ENCODE results near the gene GALNT2. TPM values are rescaled to one million over a fixed set of nuclear protein-coding genes. Genes with fewer than 3 reads are reported as not detected.

Gene GALNT2
- polyA plus RNA-seq, 2 of the 4 experiments (the other 2 are of a cell fraction) = 66.9 to 114 TPM

DNA sequence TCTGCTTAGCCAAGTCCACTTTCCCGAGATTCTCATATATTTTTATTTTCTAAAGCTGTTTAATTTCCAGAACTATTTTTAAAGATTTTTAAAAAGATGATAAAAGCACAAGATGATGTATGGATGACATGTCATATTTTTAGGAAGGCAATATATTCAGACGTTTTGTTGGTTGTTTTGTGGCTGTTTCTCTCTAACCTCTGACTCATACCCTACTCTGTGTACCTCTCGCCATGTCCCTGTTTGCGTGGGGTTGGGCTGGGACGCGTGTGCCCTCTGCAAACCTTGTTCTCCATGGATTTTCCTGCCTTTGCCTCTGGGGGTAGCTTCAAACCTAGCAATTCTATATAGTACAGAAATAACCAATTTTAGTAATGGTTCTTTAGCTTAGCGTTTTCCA, 132.0 kb downstream of the GALNT2 start:
- TF ChIP-seq BHLHE40 (IDR thresholded peaks at IDR 0.05; ENCODE audit: low read depth, low read length) (no peak), FOSB (CRISPR knock-in tag; IDR thresholded peaks at IDR 0.05) (no peak), CBX8 (IDR thresholded peaks at IDR 0.05) (no peak), KDM1A (IDR thresholded peaks at IDR 0.05; ENCODE audit: low read depth) (no peak), JUNB (IDR thresholded peaks at IDR 0.05) (no peak)
- 80% methylated on average over 7 of the region's 7 CpGs for WGBS (ENCODE audit: missing lambda C conversion rate)
- Histone ChIP-seq H3K9me3 (no peaks in the 10 kb centered on the region), H3K4me2 (no peak overlapping the region), H3K4me3 (no peak overlapping the region), H3K27ac (no peak overlapping the region), H3K4me1 (0 out of 3 replicates have a peak, but pooled peaks cover 6% of the 10 kb centered on the region)
- CTCF ChIA-PET = interaction anchor here (0.6 kb wide), 1 partner anchor 67 kb away, joined by 3 read pairs; no protein-coding TSS in a partner anchor
- POLR2A ChIA-PET = no interaction called here
- no peak for DNase-seq (ENCODE audit: low read depth in 1 of 2, low spot score in 1 of 2)
- no peak for ATAC-seq
- FAIRE-seq = no peak

DNA sequence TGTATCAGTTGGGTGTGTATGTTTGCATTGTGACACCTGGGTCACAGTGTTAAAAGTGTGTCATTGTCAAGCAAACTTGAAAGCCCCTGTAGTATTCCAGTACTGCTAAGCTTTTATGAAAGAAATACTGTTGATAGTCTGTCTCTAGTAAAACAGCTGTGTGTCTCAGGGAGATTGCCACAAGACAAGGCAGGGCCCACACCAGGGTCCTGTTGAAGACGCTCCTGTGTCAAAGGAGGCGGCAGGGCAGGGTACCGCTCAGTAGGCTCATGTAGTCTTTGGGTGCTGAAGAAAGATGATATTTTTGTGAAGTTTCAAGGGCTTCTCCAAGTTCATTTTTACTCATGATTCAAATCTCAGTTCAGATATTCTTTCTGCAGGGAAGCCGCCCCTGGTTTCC, 132.5 kb downstream of the GALNT2 start:
- TF ChIP-seq POLR2A (IDR thresholded peaks at IDR 0.05; ENCODE audit: low read length) (no peak), FOSB (CRISPR knock-in tag; IDR thresholded peaks at IDR 0.05) (no peak), HOXA7 (CRISPR knock-in tag; IDR thresholded peaks at IDR 0.05) (no peak), KDM5A (IDR thresholded peaks at IDR 0.05) (no peak), EHMT2 (IDR thresholded peaks at IDR 0.05; ENCODE audit: low read depth) (no peak), HOXB5 (CRISPR knock-in tag; IDR thresholded peaks at IDR 0.05) (no peak), FOSL2 (IDR thresholded peaks at IDR 0.05) (no peak), FOSL2 (CRISPR knock-in tag; IDR thresholded peaks at IDR 0.05) (no peak), GATA3 (IDR thresholded peaks at IDR 0.05; ENCODE audit: borderline replicate concordance) (no peak), MAZ (IDR thresholded peaks at IDR 0.05; ENCODE audit: borderline replicate concordance, low read depth, low read length) (no peak)
- TF ChIP-seq, protein P1, sequence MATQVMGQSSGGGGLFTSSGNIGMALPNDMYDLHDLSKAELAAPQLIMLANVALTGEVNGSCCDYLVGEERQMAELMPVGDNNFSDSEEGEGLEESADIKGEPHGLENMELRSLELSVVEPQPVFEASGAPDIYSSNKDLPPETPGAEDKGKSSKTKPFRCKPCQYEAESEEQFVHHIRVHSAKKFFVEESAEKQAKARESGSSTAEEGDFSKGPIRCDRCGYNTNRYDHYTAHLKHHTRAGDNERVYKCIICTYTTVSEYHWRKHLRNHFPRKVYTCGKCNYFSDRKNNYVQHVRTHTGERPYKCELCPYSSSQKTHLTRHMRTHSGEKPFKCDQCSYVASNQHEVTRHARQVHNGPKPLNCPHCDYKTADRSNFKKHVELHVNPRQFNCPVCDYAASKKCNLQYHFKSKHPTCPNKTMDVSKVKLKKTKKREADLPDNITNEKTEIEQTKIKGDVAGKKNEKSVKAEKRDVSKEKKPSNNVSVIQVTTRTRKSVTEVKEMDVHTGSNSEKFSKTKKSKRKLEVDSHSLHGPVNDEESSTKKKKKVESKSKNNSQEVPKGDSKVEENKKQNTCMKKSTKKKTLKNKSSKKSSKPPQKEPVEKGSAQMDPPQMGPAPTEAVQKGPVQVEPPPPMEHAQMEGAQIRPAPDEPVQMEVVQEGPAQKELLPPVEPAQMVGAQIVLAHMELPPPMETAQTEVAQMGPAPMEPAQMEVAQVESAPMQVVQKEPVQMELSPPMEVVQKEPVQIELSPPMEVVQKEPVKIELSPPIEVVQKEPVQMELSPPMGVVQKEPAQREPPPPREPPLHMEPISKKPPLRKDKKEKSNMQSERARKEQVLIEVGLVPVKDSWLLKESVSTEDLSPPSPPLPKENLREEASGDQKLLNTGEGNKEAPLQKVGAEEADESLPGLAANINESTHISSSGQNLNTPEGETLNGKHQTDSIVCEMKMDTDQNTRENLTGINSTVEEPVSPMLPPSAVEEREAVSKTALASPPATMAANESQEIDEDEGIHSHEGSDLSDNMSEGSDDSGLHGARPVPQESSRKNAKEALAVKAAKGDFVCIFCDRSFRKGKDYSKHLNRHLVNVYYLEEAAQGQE (IDR thresholded peaks at IDR 0.05) = no peak
- WGBS (ENCODE audit: missing lambda C conversion rate) = 97% methylated on average over 4 of the region's 4 CpGs
- no peak overlapping the region for H3K4me2 ChIP-seq
- H3K4me1 ChIP-seq = 0 out of 3 replicates have a peak, but pooled peaks cover 6% of the 10 kb centered on the region
- no peak overlapping the region for H3K27ac ChIP-seq
- DNase-seq (ENCODE audit: low read depth in 1 of 2, low spot score in 1 of 2) = no peak
- no peaks in the 10 kb centered on the region for H3K9me3 ChIP-seq
- CTCF ChIA-PET = no interaction called here
- no peak overlapping the region for H3K4me3 ChIP-seq
- no peak for ATAC-seq
- FAIRE-seq = no peak
- POLR2A ChIA-PET = no interaction called here

DNA sequence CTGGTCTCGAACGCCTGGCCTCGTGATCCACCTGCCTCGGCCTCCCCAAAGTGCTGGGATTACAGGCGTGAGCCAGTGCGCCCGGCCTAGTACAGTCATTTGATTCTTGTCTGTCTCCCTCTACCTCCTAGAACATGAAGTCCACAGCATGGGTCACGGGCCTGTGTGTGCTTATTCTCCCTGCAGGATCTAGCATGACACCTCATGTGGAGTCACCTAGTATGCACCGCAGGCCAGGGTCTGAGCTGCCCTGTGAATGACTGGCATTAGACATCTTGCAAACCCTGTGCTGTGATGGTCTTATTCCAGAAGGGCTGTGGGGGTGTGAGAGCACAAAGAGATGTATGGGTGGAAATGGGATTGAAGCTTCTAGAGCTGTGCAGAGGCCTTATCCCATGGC, 133.2 kb downstream of the GALNT2 start:
- H3K4me3 ChIP-seq = no peak overlapping the region
- 0 out of 3 replicates have a peak, but pooled peaks cover 6% of the 10 kb centered on the region for H3K4me1 ChIP-seq
- no peak overlapping the region for H3K27ac ChIP-seq
- H3K9me3 ChIP-seq = no peaks in the 10 kb centered on the region
- 90% methylated on average over 9 of the region's 9 CpGs for WGBS (ENCODE audit: missing lambda C conversion rate)
- ChIA-PET POLR2A (no interaction called here), CTCF (interaction anchor here (1.8 kb wide), 1 partner anchor 10 kb away, joined by 4 read pairs; no protein-coding TSS in a partner anchor)
- no peak for DNase-seq (ENCODE audit: low read depth in 1 of 2, low spot score in 1 of 2)
- TF ChIP-seq RCOR1 (IDR thresholded peaks at IDR 0.05; ENCODE audit: low read depth, low read length) (no peak), RAD21 (conservative IDR thresholded peaks at IDR 0.05 in 1 of 2, IDR thresholded peaks at IDR 0.05 in 1 of 2) (no peak), CHD4 (IDR thresholded peaks at IDR 0.05; ENCODE audit: borderline replicate concordance) (no peak), HOXB13 (CRISPR knock-in tag; IDR thresholded peaks at IDR 0.05; ENCODE audit: low read depth) (no peak)
- no peak for FAIRE-seq
- H3K4me2 ChIP-seq = no peak overlapping the region
- no peak for ATAC-seq

DNA sequence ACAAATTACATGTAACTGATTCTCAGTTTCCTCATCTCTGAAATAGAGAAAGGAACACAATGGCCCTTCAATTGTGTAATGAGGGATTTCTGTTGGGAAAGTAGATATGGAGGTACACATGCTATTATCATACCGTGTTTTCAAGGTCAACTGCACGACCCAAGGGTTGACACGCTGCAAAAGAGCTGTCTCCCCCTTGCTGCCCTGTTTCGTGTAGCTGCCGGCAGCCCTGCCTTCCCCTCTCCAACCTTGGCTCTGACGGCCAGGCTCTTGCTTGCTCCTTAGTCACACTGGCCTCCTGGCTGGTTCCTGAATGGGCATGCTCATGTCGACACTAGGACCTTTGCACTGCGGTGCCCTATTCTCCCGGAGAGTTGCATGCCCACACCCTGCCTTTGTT, 134.4 kb downstream of the GALNT2 start:
- 0 out of 3 replicates have a peak, but pooled peaks cover 6% of the 10 kb centered on the region for H3K4me1 ChIP-seq
- H3K27ac ChIP-seq = no peak overlapping the region
- DNase-seq (ENCODE audit: low read depth in 1 of 2, low spot score in 1 of 2) (no peak), ATAC-seq (no peak), FAIRE-seq (no peak)
- ChIA-PET POLR2A (no interaction called here), CTCF (interaction anchor here (0.9 to 1.8 kb wide), 2 partner anchors 11 to 14 kb away, joined by 4 read pairs; no protein-coding TSS in a partner anchor)
- H3K4me3 ChIP-seq = no peak overlapping the region
- H3K9me3 ChIP-seq = no peaks in the 10 kb centered on the region
- TF ChIP-seq, protein P2, sequence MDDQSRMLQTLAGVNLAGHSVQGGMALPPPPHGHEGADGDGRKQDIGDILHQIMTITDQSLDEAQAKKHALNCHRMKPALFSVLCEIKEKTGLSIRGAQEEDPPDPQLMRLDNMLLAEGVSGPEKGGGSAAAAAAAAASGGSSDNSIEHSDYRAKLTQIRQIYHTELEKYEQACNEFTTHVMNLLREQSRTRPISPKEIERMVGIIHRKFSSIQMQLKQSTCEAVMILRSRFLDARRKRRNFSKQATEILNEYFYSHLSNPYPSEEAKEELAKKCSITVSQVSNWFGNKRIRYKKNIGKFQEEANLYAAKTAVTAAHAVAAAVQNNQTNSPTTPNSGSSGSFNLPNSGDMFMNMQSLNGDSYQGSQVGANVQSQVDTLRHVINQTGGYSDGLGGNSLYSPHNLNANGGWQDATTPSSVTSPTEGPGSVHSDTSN (IDR thresholded peaks at IDR 0.05) = no peak
- no peak for TF ChIP-seq RCOR1 (IDR thresholded peaks at IDR 0.05; ENCODE audit: low read depth, low read length)
- 83% methylated on average over 9 of the region's 9 CpGs for WGBS (ENCODE audit: missing lambda C conversion rate)
- no peak overlapping the region for H3K4me2 ChIP-seq

All from A549 (cell line).